Stimulated activated CD4-positive, alpha-beta T cell treated with anti-CD3 and anti-CD28 coated beads, Interleukin-2, amount 100 ng/mL, for 4 hours (primary cell): ENCODE data around the gene AGTPBP1.
"Not testable (repeated sequence)": the region's sequence is repeated elsewhere in the genome, so short reads cannot be mapped to it uniquely, and the experiment has no call there.

ENCODE experiments used
- DNase-seq: peaks from one replicate; pipeline ENCODE4 v3.0.0-alpha.2; 2020; ENCODE audit warnings: low read depth

Gene AGTPBP1

GRCh38 chr9:85741875-85742596, at the start of gene AGTPBP1:
TSS of gene AGTPBP1 (minus strand) at chr9:85741954. CDS start at chr9:85712533, 29,421 bp downstream.
- peak; percentile 97 for DNase-seq

DNA sequence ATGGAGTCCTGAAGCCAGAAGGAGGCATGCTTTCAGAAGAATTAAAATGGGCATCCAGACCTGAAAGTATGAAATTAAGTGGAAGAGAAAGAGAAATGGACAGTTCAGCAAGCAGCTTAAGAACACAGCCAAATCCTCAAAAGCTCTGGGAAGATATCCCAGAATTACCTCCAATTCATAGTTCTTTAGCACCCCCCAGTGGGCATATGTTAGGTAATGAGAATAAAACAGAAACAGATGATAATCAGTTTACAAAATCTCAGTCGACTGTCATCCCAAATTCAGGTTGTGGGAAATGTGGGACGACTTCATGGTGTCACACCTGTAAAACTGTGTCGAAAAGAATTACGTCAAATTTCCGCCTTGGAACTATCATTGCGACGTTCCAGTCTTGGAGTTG, 44.4 kb upstream of the AGTPBP1 start:
- not testable (repeated sequence) for DNase-seq

- not testable (repeated sequence) for DNase-seq
Measured at GRCh38 chr9:85773844-85774243, 32.1 kb upstream of the AGTPBP1 start.

GRCh38 chr9:85761802-85762201, 20.0 kb upstream of the AGTPBP1 start:
- DNase-seq = not testable (repeated sequence)

DNA sequence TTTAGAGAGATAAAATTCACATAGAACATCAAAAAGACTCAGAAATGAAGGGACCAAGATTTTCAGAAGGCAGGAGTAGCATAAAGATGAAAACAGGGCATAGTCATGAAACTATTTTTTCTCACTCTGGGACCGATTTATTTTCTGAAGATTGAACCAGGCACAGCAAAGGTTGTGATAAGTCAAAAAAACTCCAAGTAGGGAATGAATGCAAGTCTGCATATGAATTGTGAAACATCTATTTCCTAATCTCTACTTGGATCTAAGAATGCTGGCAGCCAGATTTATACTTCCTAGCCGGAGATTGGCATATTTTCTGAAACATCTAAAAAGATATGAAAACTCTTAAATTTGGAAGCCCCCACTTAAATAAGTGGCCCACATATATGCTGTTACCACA, 16.0 kb upstream of the AGTPBP1 start:
- not testable (repeated sequence) for DNase-seq

DNA sequence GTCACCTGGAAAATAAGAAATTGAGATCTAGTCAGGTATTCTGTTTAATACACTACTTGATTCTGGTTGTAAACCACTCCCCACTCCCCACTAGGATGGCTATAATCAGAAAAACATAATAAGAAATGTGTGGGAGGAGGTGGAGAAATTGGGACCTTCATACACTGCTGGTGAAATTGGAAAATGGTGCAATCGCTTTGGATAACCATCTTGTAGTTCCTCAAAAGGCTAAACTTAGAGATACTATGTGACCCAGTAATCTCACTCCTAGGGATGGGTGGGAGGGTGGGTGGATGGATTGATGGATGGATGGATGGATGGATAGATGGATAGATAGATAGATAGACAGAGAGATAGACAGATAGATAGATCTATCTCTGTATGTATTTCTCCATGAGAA, 14.5 kb upstream of the AGTPBP1 start:
- not testable (repeated sequence) for DNase-seq

DNA sequence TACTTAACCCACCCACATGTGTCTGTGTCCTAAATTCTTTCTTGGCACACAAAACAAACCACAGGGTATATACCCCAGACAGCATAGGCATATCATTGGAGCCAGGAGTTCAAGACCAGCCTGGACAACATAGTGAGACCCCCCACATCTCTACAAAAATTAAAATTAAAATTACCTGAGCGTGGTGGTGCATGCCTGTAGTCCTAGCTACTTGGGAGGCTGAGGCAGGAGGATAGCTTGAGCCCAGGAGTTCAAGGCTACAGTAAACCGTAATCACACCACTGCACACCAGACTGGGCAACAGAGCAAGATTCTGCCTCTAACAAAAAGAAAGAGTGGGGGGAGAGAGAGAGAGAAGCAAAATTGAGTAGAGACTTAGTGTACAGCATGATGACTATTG, 4.6 kb upstream of the AGTPBP1 start:
- DNase-seq = no peak

DNA sequence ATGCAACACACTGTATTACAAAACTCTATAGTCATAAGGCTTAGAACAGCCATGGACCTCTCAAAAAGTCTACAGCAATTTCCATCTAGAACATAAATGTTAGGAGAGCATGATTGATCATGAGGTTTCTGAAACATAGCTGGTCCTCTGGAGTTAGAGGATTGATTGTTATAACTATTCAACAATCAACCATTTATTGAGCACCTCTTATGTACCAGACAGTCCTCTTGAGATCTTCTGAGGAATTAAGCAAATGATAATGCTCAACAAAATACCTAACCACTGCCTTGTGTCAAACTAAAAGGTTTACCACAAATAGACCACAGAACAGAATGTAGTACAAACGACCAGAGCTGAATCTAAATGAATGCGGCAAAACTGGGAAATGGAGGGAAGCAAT, 3.4 kb upstream of the AGTPBP1 start:
- no peak for DNase-seq

- no peak for DNase-seq
Measured at GRCh38 chr9:85744480-85744879, 2.7 kb upstream of the AGTPBP1 start.

DNA sequence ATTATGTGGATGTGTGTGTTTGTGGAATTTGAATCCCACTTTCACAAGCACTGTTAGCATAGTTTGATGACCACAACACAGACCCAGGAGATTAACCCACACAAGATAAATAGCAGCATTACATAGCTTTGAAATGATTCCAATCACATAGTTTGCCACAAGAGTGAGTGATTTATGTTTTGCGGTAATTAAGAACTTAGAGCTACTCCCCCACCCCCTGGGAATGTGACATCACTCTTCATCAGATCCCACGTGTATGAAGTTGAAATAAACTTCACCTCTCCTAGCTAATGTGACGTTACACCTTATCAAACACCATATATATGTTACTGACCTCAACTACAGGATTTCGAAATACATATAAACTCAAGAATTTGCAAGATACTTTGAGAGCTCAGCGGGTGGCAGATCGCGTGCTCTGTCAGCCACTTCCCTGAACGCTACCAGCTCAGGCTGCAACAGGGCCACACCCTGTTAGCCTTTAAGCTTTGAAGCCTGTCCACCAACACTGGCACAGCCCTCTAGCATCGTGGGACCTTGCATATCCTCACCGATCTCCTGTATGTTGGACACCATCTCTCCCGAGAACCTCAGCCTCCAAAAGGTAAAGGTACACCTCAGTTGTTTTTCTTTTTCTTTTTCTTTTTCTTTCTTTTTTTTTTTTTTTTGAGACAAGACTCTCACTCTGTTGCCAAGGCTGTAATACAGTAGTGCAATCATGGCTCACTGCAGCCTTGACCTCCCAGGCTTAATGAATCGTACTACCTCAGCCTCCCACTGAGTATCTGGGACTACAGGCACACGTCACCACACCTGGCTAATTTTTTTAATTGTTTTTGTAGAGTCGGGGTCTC, 1.7 kb upstream of the AGTPBP1 start:
- DNase-seq = no peak

- DNase-seq = no peak
Measured at GRCh38 chr9:85742597-85742936, 813 bp upstream of the AGTPBP1 start.

DNA sequence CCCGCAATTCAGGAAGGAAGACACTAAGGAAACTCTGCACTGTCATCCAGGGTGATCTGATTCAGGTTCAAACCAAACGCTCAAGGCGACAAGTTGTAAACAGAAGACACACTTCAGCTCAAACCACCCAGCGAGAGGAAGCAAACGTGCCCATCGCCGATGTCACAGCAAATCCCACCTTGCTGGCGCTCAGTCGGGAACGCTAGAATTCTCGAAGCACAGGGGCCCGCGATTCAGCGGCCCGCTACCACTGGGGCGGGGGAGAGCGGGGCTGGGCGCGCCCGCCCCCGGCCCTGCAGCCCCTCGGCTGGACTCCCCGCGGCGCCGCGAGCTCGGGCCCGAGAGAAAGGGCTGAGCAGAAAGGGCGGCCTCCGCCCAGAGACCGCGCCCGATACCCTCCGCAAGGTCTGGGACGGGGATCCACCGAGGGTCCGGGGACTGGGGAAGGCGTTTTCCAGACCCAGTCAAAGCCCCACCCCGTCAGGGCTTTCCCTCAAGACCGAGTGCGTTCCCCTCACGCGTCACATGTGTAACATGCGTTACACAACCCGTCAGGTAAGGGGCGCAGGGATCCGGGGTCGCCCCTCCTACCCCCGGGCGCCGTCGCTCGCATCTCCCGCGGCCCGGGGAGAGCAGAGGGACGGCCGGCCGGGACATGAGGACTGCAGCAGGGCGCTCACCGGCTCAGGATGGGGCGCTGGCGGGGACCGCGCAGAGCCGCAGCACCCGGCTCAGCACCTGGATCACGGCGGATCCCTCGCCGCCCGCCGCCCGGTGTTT, 469 bp downstream of the AGTPBP1 start:
- DNase-seq = peak; percentile 22

DNA sequence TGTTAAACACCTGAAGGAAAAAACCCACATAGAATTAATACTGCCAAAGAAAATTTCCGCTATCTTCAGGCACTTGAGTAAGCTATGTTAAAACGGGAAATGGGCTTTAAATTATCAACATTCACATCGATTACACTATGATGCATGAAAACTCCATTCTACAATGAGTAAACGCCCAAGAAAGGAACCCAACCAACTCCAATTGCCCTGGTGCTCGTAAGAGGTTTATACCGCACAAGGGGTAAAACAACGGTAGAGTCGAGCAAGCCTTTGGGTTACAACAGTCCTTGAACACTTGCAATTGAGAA, 1.0 kb downstream of the AGTPBP1 start:
- DNase-seq = no peak

DNA sequence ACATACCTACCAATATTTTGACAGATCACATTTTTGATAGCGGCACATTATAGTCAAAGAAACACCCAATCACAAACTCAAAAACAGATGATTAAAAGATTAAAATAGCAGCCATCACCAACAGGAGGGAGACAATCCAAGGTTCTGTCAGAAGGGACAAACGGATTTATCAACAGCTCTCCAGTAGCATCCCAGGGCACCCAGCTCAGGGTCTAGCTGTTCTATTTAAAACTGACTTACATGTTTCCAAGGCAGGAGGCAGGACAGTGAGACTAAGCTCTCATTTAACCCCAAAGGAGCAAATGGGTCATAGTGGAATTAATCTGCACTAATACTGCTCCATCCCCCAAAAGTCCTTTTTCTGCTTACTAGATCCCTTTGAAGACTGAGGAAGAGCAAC, 3.2 kb downstream of the AGTPBP1 start:
- no peak for DNase-seq

- DNase-seq = no peak
Measured at GRCh38 chr9:85737671-85738070, 4.1 kb downstream of the AGTPBP1 start.

DNA sequence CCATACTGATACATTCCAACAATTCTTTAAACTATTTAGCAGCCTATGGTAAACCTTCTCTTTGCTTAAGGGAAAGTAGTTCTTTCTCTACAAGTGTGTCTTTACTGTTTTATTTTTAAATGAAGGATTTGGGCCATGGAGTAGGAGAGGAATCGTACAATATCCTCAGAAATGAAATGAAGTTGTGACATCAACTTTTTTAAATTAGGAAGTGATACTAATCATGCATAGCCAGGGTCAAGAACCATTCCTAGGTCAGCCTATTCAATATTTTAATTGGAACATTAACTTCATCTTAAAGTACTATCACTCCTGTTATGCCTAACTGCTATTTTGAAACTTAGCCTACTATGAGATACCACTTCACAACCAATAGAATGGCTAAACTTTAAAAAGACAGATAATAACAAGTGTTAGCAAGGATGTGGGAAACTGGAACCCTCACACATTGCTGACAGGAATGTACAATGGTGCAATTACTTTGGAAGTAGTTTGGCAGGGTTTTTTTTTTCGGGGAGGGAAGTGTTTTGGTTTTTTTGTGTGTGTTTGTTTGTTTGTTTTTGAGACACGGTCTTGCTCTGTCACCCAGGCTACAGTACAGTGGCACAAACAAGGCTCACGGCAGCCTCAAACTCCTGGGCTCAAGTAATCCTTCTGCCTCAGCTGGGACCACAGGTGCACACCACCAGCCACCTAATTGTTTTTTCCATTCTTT, 10.7 kb downstream of the AGTPBP1 start:
- DNase-seq = no peak

DNA sequence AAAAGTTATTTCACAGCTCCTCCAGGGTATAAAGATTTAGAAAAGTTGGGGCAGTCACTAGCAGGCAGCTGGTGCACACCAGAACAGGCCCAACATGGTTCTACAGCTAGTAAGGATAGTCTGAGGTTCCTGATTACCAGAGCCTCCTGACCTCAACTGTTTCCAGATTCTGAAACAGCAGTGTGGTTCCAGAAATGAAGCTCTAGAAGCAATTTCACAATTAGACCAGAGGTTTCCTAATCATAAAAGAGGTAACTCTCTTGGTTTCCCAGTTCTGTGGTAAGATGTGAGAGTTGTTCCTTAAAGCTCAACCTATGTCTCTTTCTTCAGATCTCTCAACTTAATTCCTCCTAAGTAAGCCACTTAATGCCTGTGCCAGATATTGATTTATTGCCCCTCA, 11.9 kb downstream of the AGTPBP1 start:
- no peak for DNase-seq

- DNase-seq = no peak
Measured at GRCh38 chr9:85727500-85727899, 14.3 kb downstream of the AGTPBP1 start.

DNA sequence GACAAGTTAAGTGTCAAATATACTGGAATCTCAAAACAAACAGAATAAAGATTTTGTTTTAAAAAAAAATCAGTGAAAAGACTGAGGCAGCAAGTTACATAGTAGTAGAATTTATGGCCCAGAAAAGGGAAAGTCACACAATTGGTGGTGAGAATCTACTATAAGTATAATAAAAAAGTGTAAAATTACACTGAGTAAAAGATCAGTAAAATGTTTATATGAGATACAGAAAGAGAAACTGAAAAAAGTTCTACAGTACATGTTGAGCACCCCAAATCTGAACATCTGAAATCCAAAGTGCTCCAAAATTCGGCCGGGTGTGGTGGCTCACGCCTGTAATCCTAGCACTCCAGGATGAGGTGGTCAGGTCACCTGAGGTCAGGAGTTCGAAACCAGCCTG, 15.0 kb downstream of the AGTPBP1 start:
- DNase-seq = no peak

- DNase-seq = peak; percentile 9
Measured at GRCh38 chr9:85723215-85723614, 18.5 kb downstream of the AGTPBP1 start.

GRCh38 chr9:85719411-85719810, 22.3 kb downstream of the AGTPBP1 start:
- not testable (repeated sequence) for DNase-seq

GRCh38 chr9:85717818-85718217, 23.9 kb downstream of the AGTPBP1 start:
- not testable (repeated sequence) for DNase-seq
